ENCODE results near the gene THSD7B. TPM values are rescaled to one million over a fixed set of nuclear protein-coding genes. Genes with fewer than 3 reads are reported as not detected.

The THSD7B gene
- total RNA-seq, 1 donor from 2014 or later = 8.1 TPM

DNA sequence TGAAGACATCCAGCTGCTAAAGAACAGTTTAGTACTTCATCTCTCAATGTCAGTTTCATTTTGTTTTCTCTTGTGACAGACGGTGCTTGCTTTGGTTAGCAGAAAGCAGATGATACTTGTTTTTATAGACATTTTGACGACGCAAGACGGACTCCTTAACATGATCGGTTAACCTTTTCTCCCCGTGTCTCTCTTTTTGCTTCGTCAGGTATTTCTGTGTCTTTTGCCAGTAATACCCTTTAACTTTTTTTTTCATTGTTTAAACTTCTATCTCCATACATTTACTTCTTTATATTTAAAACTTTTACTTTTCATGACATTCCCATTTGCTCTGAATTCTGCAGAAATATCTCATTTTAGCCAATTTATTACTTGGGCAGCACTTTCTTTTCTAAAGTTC, 57.9 kb downstream of the THSD7B start:
- no peak for DNase-seq

DNA sequence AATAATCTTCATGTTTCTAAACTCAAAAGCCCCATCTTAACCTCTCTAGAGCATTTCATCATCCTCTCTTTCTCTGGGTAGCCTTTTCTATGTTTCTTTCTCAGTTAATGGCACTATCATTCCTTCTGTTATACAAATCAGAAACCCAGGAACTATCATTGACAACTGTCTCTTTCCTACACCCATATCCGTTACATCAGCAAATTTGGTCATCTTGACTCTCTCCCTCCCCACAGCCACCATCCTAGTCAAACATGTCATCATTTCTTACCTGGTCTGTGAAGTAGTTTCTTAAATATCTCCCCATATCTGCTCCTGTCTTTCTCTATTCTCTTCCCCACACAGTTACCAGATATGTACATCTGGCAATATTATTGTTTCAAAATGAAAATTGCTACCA, 62.8 kb downstream of the THSD7B start:
- DNase-seq = no peak

DNA sequence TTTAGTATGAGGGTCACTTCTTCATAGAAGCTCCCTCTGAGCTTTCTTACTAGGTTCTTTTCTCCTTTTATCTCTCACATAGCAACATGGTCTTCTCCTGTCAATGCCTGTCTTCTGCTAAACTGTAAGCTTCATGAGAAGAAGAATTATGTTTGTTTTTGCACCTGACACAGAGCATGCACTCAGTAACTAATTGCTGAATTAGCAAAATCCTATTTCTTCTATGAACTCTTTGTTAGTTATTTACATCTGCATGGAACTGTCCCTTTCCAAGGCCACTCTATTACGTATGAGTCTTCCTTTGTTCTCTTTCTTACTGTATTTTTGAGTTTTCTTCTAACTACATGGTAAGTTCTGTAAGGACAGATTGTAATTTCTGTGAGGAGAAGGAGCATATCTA, 63.4 kb downstream of the THSD7B start:
- no peak for DNase-seq

DNA sequence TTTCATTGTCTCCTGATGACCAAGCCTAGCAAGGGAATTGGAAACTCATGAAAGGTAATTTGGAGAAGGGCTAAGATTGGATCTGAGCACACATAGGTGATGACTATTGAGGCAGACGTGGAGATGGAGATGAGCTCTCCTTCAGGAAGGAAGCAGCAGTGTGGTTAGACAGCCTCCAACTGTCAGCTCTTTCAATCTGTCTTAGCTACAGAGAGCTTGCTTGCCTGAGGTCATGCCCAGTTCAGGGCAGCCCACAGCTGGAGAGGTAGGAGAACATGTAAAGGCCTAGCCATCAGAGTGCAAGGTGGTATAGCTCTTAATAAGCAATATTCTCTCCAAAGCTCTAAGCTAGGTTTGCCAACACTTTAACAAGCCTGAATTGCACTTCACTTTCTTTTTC, 79.2 kb downstream of the THSD7B start:
- no peak for DNase-seq

DNA sequence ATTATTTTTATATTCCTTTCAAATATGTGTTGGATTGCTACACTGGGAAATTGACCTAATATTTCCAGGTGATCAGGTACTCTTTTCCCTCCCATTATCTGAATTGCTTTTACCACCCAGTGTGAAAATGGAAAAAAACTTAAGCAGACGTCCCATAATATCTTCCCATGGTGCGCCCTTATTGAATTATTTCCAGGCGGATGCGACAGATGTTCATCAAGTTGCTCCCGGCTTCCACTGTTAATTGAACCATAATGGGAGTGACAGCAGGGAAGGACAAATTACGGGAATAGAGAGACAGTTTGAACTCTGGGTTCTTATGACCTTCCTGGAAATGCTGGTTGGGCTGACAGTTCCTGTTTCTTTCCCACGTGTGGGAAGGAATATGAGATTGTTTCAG, 93.3 kb downstream of the THSD7B start:
- DNase-seq = no peak

DNA sequence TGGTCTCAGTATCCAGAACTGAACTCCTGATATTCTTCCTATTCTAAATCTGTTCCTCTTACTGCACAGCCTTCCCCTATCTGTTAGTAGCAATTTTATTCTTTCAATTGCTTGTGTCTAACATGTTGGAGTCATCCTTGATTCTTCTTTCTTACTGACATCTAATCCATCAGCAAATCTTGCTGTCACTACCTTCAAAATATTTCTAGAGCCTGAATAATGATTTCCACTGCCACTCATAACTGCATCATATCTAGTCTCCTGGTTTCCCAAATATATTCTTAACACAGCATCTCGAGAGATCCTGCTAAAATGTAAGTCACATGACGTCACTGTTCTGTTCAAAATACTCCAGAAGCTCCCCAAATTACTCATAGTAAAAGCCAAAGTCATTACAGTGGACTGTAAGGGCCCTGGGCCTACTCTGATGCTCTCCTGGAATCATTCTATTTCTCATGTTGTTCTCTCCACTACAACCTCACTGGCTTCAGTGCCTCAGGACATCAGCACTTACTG, 95.2 kb downstream of the THSD7B start:
- DNase-seq = no peak

DNA sequence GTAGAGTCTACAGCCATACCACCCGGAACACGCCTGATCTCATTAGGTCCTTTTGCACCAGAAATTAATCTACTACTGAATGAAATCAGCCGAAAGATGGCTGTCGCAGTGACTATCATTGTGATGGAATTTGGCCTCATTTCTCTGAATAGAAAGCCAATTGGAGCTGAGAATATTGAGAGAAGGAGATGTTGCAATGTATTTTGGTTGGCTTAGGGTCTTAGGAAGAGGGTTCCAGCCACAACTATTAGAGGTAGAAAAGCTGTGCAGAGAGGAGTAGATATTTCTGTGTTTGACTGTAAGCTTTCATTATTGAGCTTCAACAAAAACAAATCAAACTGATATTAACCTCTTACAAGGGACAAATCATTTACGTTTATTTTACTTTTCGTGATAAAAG, 98.1 kb downstream of the THSD7B start:
- DNase-seq = no peak

DNA sequence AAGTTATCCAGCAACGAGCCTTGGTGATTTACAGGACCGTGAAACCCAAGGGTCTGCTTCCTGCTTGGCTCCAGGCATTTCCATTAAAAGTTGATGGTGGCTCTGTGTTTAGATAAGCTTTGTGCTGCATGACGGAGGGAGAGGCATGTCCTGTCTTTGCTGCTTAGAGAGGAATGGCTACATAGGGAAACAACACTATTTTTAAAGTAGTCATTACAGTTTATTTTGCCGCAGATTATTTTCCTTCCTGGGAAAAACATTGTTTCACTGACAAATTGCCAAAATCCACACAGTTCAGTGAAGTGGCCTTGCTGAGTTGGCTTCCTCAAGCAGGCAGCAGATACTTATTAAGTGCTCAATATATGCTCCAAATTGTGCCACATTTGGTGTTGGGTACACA, 98.5 kb downstream of the THSD7B start:
- DNase-seq = no peak

DNA sequence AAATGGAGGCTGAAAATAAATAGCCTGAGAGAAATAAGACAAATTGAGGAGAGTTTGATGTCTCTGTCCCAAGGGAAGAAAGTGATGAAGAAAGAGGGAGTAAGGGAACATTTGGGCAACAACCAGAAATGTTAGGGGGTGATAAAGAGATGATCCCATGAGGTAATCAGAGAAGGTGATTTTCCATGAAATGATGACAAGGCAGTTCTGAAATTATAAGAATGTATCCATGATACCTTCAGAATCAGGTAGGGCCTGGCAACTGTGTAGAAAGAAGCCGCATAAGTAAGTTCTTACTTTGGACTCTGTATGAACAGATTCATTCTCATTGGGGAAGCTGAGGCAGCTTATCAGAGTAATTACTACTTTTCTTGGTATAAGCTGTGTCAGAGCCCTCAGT, 106.1 kb downstream of the THSD7B start:
- no peak for DNase-seq

DNA sequence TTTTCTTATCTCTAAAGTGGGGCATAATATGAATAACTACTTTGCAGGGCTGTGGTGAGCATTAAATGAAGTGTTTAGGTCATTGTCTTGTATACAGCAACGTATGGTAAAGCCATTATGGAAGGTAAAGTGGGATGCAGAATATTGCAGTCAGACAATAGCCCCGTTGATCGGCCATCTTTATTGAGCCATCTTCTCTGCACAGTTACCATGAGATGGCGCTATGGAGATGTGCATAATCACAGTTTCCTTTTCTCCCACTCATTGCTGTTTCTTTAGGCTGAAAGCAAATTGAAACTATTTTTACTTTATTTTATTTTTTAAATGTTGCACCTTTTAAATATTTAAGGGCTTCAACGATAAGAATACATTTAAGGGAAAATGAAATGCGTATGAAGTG, 108.9 kb downstream of the THSD7B start:
- peak; percentile 36 for DNase-seq

DNA sequence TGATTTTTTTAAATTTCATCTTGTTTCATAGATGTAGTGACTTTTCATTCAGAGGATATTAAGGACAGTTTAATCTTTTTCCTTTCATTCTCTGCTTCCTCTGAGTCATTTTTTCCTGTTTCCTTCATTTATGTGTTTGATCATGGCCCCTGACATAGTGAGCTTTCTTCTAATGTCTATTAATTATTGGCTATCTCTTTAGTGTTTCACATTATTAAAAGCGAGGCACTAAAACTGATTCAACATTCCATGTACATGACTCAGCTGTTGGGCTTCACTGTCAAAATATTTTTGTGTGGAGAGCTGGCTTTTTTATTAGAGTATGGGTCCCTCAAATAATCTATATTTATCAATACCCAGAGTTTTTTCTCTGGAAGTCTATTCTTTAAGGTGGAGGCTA, 125.8 kb downstream of the THSD7B start:
- no peak for DNase-seq

DNA sequence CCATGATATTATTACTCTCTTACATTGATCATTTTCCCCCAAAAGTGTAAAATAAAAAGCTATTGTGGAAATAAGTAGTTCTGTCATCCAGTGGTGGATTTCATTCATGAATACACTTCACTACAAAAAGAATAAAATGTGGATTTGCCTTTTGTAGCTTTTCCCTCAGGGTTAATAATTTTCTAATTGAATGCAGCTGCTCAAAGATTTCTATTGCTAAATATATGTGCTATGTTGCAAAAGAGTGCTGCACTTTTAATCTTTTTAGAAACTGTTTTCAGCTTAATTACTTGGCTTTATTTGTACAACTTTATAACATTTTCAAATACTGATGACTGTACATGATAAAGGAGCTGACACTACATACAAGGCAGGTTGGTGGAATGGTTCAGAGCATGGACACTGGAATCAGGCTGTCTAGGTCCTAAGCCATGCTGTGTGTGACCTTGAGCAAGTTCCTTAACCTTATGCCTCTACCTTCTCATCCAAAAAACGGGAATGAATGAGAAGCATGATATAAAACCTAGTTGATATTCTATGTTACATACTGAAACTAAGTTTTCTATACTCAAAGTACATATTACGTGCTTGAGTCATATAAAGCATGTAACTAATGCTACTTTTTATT, 128.8 kb downstream of the THSD7B start:
- DNase-seq = no peak

DNA sequence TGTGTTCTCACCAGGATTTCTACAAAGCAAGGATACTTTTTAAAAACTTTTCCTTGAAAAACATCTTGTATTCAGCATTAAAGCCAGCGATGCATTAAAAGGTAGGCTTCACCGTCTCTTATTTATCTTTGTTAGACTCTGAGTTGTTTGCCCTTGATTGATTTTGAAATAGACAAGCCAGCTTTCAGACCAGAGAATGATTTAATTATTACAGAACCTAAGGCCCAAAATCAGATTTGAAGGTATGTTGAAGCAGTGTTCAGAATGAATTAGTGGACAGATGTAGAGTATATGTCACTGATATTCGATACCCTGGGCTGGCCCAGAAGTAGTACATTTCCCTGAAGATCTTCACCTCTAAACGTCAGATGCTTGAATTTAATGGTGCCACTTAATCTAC, 136.4 kb downstream of the THSD7B start:
- DNase-seq = no peak

DNA sequence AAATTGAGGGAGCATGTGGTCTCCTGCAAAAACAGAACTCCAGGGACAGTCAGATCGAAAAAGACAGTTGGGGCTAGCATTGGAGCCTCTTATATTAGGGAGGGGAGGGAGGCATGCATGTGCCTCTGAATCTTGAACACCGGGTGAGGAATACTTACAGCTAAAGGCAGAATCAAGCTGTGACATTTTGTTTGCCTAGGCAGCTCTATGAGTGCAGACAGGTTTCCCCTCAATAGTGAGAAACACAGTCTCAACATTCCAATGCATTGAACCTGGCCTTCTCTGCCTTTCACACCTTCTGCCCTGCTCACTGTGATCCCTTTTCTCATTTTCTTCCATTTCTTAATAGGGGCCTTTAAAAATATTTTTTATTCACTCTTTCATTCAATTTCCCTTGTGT, 140.4 kb downstream of the THSD7B start:
- no peak for DNase-seq

DNA sequence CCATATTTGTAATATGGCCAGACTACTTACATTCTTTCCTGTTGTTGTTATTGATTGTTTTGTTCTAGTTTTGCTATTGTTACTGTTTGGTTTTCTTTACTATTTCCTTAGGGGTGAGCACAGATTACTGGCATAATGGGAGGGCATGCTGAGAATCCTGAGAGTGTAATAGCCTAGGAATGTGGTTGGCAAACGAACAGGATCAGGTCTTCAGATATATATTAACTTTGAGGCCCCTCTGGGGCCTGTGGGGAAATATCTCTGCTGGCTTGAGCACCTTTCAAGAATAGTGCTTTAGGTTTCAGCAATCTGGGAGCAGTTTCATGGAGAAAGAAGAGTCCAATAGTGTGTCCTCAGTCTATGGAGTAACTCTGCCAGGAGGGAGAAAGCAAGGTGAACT, 144.4 kb downstream of the THSD7B start:
- no peak for DNase-seq

DNA sequence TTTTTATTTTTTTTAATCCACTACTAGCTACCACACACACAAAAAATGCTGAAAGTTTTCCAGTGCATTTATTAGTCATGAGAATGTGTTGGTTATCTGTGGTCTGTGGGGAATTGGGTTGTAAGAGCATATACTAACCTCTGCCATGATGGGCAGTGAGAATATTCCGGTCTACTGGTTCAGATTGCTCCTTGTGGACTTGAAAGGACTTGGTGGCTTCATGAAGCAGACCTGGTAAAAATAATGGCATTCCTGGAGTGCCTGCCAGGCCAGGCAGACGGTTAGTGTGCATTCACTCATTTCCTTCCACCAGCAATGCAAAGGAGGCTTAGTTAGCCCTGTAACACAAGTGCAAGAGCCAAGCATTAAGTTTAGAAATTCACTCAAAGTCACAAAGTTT, 150.8 kb downstream of the THSD7B start:
- no peak for DNase-seq

DNA sequence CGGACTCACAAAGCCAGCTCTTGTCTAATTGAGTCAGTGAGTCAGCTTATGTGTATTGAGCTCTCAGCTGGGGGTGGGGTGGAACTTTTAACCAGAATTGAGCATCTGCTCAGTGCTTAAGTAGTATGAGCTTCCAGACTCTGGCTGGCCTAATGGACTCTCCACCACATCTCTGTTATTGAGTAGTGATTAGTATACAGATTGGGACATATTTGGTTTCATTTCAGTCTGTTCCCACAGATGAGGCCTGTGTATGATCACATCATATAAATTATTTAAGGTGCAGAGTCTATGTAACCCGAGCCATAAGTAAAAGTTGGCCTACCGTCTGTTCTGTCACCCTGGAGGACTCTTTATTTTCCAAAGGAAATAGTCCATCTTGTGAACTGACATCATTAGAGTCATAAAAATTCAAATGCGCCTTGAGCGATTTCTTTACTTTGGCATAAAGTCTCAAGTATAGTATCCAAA, 152.1 kb downstream of the THSD7B start:
- peak; percentile 15 for DNase-seq

DNA sequence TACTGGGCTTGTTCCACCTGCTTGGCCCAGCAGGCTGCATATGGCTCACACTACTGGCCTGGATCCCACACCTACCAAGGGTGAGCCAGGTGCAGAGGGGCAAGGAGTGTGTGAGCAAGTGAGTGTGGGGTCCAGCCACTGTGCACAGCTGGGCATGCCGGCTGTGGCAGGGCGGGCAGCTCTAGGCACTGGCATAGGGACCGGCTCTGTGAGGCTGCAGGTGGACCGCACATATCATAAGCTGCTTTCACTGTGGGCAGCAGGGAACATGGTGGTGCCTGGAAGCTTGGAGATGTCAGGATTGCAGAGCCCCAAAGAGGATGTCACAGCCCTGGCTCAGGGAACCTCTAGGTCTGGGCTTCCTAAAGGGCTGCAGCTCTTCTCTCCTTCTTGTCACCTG, 154.3 kb downstream of the THSD7B start:
- no peak for DNase-seq

DNA sequence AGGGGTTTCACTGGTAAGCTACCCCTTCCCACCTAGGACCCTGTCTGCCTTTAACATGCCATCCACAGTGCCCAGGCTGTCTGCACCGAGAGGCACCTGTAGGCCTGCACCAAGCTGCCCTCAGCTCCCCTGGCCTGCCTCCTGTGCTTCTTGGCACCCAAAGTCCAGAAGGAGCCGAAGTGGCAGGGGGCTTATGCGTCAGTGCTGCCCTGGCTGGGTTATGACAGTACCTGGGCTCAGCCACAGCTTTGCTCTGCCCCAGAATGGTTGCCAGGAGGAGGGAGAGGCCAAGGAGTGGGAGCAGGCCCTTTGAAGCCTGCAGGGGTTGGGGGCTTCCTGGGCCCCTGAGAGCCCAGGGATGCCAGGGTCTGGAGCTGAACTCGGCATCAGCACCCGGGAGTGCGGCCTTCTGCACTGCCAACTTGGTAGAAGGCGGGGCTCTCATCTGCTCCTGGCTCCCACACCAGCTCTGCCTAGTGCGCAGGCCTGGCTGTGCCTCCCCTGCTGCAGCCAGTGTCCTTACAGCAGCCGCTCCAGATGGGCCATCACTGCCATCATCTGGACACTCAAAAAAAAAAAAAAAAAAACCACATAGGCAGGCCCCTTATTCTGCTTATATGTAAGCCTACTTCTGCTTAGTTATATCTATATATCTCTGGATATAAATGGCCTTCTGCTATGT, 155.4 kb downstream of the THSD7B start:
- DNase-seq = no peak

DNA sequence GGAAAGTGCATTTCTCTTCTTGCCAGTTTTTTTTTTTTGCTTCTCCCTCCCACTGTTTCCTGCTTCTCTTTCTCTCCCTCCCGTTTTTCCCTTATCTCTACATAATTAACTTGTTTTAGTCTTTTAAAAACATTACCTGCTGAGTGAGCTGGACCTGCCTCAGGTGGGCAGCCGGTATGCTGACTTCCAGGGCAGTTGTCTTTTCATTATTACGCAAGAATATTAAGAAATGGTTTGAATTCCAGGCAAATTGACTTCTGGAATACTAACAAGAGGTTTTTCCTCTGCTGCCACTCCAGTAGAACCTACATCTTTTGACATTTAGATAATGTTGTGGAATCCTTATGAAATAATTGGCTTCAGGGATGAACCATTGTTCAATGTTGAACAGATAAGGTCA, 161.8 kb downstream of the THSD7B start:
- DNase-seq = no peak

DNA sequence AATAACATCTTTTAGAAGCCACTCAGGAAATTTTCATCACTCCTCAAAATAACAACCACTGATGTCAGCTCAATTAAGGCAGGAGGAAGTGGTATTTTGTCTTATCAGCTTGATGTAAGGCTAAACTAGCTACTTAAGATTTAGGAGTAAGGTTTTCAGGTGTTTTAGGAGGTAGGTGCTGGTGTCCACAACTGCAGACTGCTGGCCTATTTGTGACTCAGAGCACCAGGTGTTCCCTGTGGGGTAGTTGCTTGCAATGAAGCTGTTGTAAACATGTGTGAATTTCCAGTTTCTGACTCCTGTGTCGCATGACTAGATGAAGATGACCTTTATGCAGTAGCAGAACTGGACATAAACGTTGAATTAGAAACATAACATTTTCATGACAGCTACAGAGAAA, 164.2 kb downstream of the THSD7B start:
- no peak for DNase-seq

DNA sequence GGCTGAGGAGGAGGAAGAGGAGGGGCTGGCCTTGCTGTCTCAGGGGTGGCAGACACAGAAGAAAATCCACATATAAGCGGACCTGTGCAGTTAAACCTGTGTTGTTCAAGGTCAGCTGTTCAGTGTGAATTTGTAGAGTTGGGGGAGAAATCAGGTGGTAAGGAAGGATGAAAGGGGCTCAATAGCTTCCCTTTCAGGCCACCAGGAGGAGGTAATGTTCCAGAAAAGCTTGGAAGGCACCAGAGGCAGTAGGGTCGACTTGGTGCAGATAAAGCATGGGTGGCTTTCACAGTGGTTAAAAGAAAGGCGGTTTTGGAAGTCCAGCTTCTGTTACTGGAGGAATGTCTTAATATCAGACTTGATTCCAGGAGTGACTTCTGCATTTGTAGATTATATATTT, 167.4 kb downstream of the THSD7B start:
- DNase-seq = no peak

DNA sequence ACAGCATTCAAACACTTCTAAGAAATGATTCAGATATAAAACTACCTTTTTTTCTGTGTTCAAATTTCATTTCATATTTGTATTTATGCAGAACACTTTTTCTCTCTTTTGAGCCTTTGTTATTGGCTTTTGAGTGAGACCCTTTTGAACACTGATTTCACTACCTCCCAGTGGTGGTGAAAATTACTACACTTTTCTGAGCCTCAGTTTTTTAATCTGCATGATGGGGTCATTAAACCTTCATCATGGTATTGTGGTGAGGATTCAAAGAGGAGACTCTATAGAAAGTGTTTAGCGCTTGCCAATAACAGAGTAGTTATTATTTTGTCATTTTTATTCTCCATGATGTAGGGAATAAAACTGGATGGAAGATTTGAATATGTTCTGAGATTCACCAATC, 169.8 kb downstream of the THSD7B start:
- DNase-seq = no peak

DNA sequence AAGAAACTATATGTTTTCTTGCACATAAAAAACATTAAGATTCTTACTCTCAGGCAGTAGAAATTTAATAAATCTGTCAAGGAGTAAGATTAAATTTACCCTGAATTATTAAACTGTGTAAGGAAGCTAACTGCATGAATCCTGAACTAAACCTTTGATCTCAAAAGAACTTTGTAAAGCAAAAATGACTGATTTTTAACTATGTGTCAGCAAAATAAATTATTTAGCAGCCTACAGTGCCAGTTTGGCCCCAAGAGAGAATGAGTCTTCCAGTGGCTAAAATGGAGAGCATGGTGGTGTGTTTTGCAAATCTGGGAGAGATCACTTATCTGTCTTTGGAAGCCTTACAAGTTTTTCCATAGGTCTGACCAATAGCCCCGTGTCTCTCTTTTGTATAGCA, 190.7 kb downstream of the THSD7B start:
- DNase-seq = no peak

Measured in skin of body (tissue), 2 donors.